Measurements from ENCODE around the gene OLFML2A.

The OLFML2A gene

GRCh38 chr9:124855944-124856765 lies 79.2 kb downstream of the OLFML2A start:
- no peak for DNase-seq

GRCh38 chr9:124857533-124858162 lies 80.7 kb downstream of the OLFML2A start:
- no peak for DNase-seq

DNA sequence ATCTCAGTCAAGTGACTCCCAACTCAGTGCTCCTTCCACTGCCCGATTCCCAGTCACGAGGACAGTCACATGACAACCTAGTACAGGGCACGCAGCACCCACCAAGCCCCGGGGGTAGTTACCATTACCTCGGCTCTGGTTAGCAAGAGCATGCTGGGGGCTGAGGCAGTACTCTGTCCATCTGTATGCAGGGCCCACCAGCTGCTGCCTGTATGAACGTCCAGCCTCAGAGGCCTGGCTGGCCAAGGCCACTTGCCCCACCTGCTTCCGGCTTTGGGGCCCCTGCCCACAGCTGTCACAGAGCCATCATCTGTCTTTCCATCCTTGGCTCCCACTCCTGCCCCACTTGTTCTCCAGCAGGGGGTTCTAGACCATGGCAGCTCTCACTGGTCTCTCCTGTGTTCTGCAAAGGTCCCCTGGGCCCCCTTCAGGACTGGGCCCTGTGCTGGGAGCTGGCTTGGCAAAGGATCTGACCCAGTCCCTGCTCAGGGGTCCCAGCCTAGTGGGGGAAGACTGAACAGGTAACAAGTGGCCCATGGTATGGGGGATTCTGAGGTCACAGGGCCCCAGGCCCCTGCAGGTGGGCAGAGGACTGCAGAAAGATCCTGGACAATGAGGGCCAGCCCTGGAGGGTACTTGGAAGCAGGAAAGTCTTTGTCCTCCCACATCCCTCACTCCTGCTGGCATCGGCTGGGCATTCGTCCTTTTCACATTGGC lies 81.6 kb downstream of the OLFML2A start:
- DNase-seq, result no peak

DNA sequence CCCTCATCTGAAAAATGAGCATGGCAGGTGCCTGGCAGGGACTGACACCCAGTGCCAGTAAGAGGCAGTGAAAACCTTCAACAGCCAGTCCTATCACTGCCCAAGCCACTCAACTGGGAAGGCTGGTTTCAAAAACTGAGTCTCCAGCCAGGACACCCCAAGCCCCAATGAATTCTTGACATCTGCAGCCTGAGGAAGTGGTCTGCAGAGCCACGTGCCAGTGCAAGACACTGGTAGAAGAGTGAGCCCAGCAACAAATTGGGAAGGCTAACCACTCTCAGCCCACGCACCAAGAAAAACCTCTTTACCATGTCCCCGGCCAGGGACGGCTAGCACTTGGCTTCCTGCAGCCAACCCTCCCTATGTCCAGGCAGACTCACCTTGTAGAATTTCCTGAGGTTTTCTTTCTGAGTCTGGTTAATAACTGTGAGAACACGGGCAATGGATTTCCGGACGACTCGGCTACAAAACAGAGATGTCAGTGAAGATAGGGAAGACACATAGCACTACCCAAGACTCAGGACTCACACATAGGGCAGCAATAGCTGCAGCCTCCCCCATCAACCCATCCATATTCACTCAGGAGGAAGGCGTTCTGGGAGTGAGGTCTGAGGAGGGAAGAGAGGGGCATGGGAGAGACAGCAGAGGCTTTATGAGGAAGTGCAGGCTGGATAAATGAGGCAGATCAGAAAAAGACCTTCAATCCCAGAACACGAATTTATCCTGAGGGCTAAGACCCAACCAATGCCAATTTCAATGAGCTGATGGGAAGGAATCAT lies 83.1 kb downstream of the OLFML2A start:
- DNase-seq, result no peak

GRCh38 chr9:124860582-124861341 lies 83.8 kb downstream of the OLFML2A start:
- DNase-seq, result no peak

GRCh38 chr9:124861342-124862229 lies 84.7 kb downstream of the OLFML2A start, which contains the start of the genes ARPC5L and RPL35:
Gene ARPC5L, plus strand, starts transcription at chr9:124862130. Its CDS starts 7,161 bp downstream, at chr9:124869291.
Gene RPL35, minus strand, starts transcription at chr9:124861957. Its CDS starts 45 bp downstream, at chr9:124861912.
- DNase-seq, result peak; percentile 95

GRCh38 chr9:124863371-124863871 lies 86.5 kb downstream of the OLFML2A start:
- DNase-seq, result no peak

Data from midbrain (tissue), 1 donor.